H1 (cell line): ENCODE results near the gene CNOT10. TPM values are rescaled to one million over a fixed set of nuclear protein-coding genes. Genes with fewer than 3 reads are reported as not detected.
A peak's percentile ranks its signal among the peaks of the same experiment; 100 is the strongest.

Source experiments
- CTCF ChIA-PET: fragments of 300-600 bp; sonication (Branson Sonifier 250); formaldehyde crosslinking; loops from one replicate; lab custom pipeline; 2021; ENCODE audit not compliant: partially characterized antibody; lab: Charles Lee
- POLR2A ChIA-PET: fragments of 300-600 bp; sonication (Branson Sonifier 250); formaldehyde crosslinking; loops from one replicate; lab custom pipeline; 2021; ENCODE audit warnings: inconsistent platforms; ENCODE audit not compliant: partially characterized antibody; lab: Charles Lee
- DNase-seq, 2 experiments: peaks; one replicate each; pipeline versions ENCODE4 v3.0.0 to v3.0.0-alpha.2; 2010 to 2022; ENCODE audit warnings: low spot score in 2 of 2, low read depth in 1 of 2, mixed read lengths in 1 of 2
- FAIRE-seq: peaks from 2 replicates; lab custom pipeline; 2011; peaks lifted over from hg19 to GRCh38; lab: Jason Lieb, UNC
- H2AFZ ChIP-seq: 2 replicates; pipeline ENCODE4 v1.8.1; 2012; ENCODE audit warnings: low read length, inconsistent platforms
- H2AK5ac ChIP-seq: 2 replicates; pipeline ENCODE4 v1.6.1; 2013; ENCODE audit warnings: low read depth, low read length
- H2BK120ac ChIP-seq: replicated peaks from 2 replicates; pipeline ENCODE3; 2013; ENCODE audit warnings: low read depth, low read length, inconsistent platforms
- H2BK12ac ChIP-seq: 2 replicates; pipeline ENCODE4 v1.6.1; 2013; ENCODE audit warnings: low read depth, low read length
- H2BK15ac ChIP-seq: 2 replicates; pipeline ENCODE4 v1.6.1; 2013; ENCODE audit warnings: low read length
- H2BK20ac ChIP-seq: 2 replicates; pipeline ENCODE4 v1.6.1; 2013; ENCODE audit warnings: low read length
- H2BK5ac ChIP-seq: 2 replicates; pipeline ENCODE4 v1.6.1; 2013; ENCODE audit warnings: low read depth, low read length
- H3K14ac ChIP-seq: 2 replicates; pipeline ENCODE4 v1.6.1; 2013; ENCODE audit warnings: inconsistent platforms; ENCODE audit not compliant: insufficient read length
- H3K18ac ChIP-seq: 2 replicates; pipeline ENCODE4 v1.6.1; 2013; ENCODE audit warnings: low read length; ENCODE audit errors: extremely low read depth
- H3K23ac ChIP-seq: 2 replicates; pipeline ENCODE4 v1.6.1; 2013; ENCODE audit warnings: inconsistent platforms; ENCODE audit not compliant: insufficient read length
- H3K23me2 ChIP-seq: 2 replicates; pipeline ENCODE4 v1.6.1; 2013; ENCODE audit warnings: low read depth, low read length
- H3K27ac ChIP-seq: 2 replicates; pipeline ENCODE4 v1.6.1; 2011; ENCODE audit warnings: low read depth, low read length, inconsistent platforms
- H3K27me3 ChIP-seq, 4 experiments: replicated peaks in 1 of 4; 1 replicate in 1 of 4; 2 replicates in 3 of 4; pipeline versions ENCODE4 v1.6.1 to v1.8.1; 2011 to 2013; ENCODE audit warnings: low read length in 3 of 4, mild to moderate bottlenecking in 3 of 4, inconsistent platforms in 2 of 4, mixed read lengths in 2 of 4, moderate library complexity in 1 of 4; ENCODE audit not compliant: control insufficient read depth in 3 of 4, insufficient read depth in 3 of 4; ENCODE audit errors: extremely low read depth in 1 of 4
- H3K36me3 ChIP-seq, 4 experiments: 2 replicates each; pipeline versions ENCODE4 v1.6.1 to v1.8.1; 2011 to 2013; ENCODE audit warnings: mild to moderate bottlenecking in 4 of 4, low read length in 3 of 4, moderate library complexity in 2 of 4, control low read depth in 1 of 4, inconsistent platforms in 1 of 4; ENCODE audit not compliant: insufficient read depth in 4 of 4, control insufficient read depth in 2 of 4
- H3K4ac ChIP-seq: replicated peaks from 2 replicates; pipeline ENCODE3; 2013; ENCODE audit warnings: low read length, low read depth, mixed read lengths, inconsistent platforms; ENCODE audit not compliant: insufficient read length
- H3K4me1 ChIP-seq, 4 experiments: replicated peaks in 1 of 4; 1 replicate in 1 of 4; 2 replicates in 3 of 4; pipeline versions ENCODE4 v1.6.1 to v1.8.1; 2011 to 2013; ENCODE audit warnings: low read length in 3 of 4, inconsistent platforms in 2 of 4, mixed read lengths in 1 of 4; ENCODE audit not compliant: insufficient read depth in 4 of 4, control insufficient read depth in 3 of 4
- H3K4me2 ChIP-seq, 2 experiments: 2 replicates each; pipeline versions ENCODE4 v1.6.1 to v1.8.1; 2011 to 2013; ENCODE audit warnings: low read depth in 2 of 2, low read length in 2 of 2, control low read depth in 1 of 2, inconsistent platforms in 1 of 2, mild to moderate bottlenecking in 1 of 2; ENCODE audit not compliant: insufficient read depth in 1 of 2
- H3K4me3 ChIP-seq, 4 experiments: fragments of 200-600, 300-600 bp in 1 of 4; sonication (generic), shearing (Covaris generic), sonication (Bioruptor Twin) in 1 of 4; 2 replicates each; pipeline versions ENCODE4 v1.5.1 to v1.8.1; 2011 to 2016; ENCODE audit warnings: low read length in 4 of 4, low read depth in 3 of 4, control low read depth in 2 of 4, inconsistent platforms in 2 of 4, mild to moderate bottlenecking in 2 of 4, mixed read lengths in 1 of 4, moderate library complexity in 1 of 4; ENCODE audit not compliant: insufficient read depth in 2 of 4; ENCODE audit errors: extremely low read depth in 1 of 4
- H3K56ac ChIP-seq: replicated peaks from 2 replicates; pipeline ENCODE3; 2013; ENCODE audit warnings: low read depth, mild to moderate bottlenecking, mixed read lengths, low read length, inconsistent platforms; ENCODE audit not compliant: insufficient read length
- H3K79me1 ChIP-seq: 2 replicates; pipeline ENCODE4 v1.6.1; 2013; ENCODE audit warnings: low read depth, low read length, control low read depth
- H3K79me2 ChIP-seq, 2 experiments: 2 replicates each; pipeline versions ENCODE4 v1.6.1 to v1.8.1; 2012 to 2013; ENCODE audit warnings: low read length in 2 of 2, mild to moderate bottlenecking in 2 of 2, inconsistent platforms in 1 of 2; ENCODE audit not compliant: insufficient read depth in 2 of 2, control insufficient read depth in 1 of 2
- H3K9ac ChIP-seq, 4 experiments: replicated peaks in 1 of 4; 1 replicate in 1 of 4; 2 replicates in 3 of 4; pipeline versions ENCODE4 v1.6.1 to v1.8.1; 2011 to 2013; ENCODE audit warnings: low read depth in 3 of 4, low read length in 3 of 4, control low read depth in 2 of 4, mild to moderate bottlenecking in 2 of 4, moderate library complexity in 2 of 4, inconsistent platforms in 1 of 4; ENCODE audit errors: extremely low read depth in 1 of 4
- H3K9me3 ChIP-seq, 2 experiments: 2 replicates each; pipeline versions ENCODE4 v1.6.1 to v1.8.1; 2012 to 2013; ENCODE audit warnings: mild to moderate bottlenecking in 2 of 2, moderate library complexity in 2 of 2, control low read depth in 1 of 2, inconsistent platforms in 1 of 2, low read depth in 1 of 2, low read length in 1 of 2, mixed read lengths in 1 of 2; ENCODE audit not compliant: insufficient read depth in 2 of 2
- H4K20me1 ChIP-seq, 2 experiments: replicated peaks in 1 of 2; 2 replicates each; pipeline versions ENCODE3 to v1.8.1; 2011 to 2013; ENCODE audit warnings: inconsistent platforms in 2 of 2, low read length in 2 of 2, mild to moderate bottlenecking in 1 of 2; ENCODE audit not compliant: insufficient read depth in 2 of 2, control insufficient read depth in 1 of 2
- H4K5ac ChIP-seq: 2 replicates; pipeline ENCODE4 v1.6.1; 2013; ENCODE audit warnings: low read length, low read depth, mixed read lengths, inconsistent platforms; ENCODE audit not compliant: insufficient read length
- H4K8ac ChIP-seq: 2 replicates; pipeline ENCODE4 v1.8.0; 2013; ENCODE audit warnings: mild to moderate bottlenecking, moderate library complexity, low read length, inconsistent platforms; ENCODE audit not compliant: insufficient read depth; ENCODE audit errors: extremely low read depth
- H4K91ac ChIP-seq: replicated peaks from 2 replicates; pipeline ENCODE3; 2013; ENCODE audit warnings: low read length, mixed read lengths, inconsistent platforms; ENCODE audit not compliant: insufficient read length
- ASH2L ChIP-seq: fragments of 200-600, 300-600 bp; sonication (generic); IDR thresholded peaks from one replicate; pipeline ENCODE4 v1.7.1; 2017; ENCODE audit warnings: low read length
- ATF3 ChIP-seq: IDR thresholded peaks from 2 replicates; pipeline ENCODE4 v1.6.1; 2011; ENCODE audit warnings: low read depth, mild to moderate bottlenecking, low read length; ENCODE audit not compliant: insufficient read depth
- HDAC2 ChIP-seq, 2 experiments: fragments of 300-600 bp in 1 of 2; sonication (generic) in 1 of 2; IDR thresholded peaks; 2 replicates each; pipeline ENCODE4 v1.6.1; 2011 to 2012; ENCODE audit warnings: low read depth in 2 of 2, low read length in 2 of 2, mild to moderate bottlenecking in 2 of 2, moderate library complexity in 2 of 2, borderline replicate concordance in 1 of 2, inconsistent platforms in 1 of 2
- PHF8 ChIP-seq: fragments of 200-600 bp; sonication (generic); conservative IDR thresholded peaks from 2 replicates; pipeline ENCODE4 v1.7.1; 2012; ENCODE audit warnings: low read depth, mild to moderate bottlenecking, inconsistent platforms, low read length, moderate library complexity
- SAP30 ChIP-seq: fragments of 300-600 bp; sonication (generic); IDR thresholded peaks from 2 replicates; pipeline ENCODE4 v1.7.1; 2012; ENCODE audit warnings: low read length, moderate library complexity, mild to moderate bottlenecking, inconsistent platforms; ENCODE audit not compliant: insufficient read depth, insufficient replicate concordance
- WGBS, 2 experiments: shearing (Covaris generic) in 1 of 2; methylation state at CpG; one replicate each; pipeline versions ENCODE4 v1.1.6 to v1.1.7; 2013 to 2015; ENCODE audit warnings: low lambda C conversion rate in 2 of 2, mixed read lengths in 2 of 2, inconsistent platforms in 1 of 2, low coverage in 1 of 2, missing lambda C conversion rate in 1 of 2; ENCODE audit not compliant: insufficient replicate concordance in 2 of 2, insufficient coverage in 1 of 2, insufficient read length in 1 of 2; ENCODE audit errors: extremely low coverage in 1 of 2, missing lambda C conversion rate in 1 of 2; 5-methylcytosine and 5-hydroxymethylcytosine counted together
- polyA plus RNA-seq, 7 experiments: library from polyadenylated mRNA; depleted of rRNA in 3 of 7; stranded (reverse) in 5 of 7; unstranded in 2 of 7; fragments of >200 nt in 5 of 7; fragments of 200-250 nt in 2 of 7; gene quantifications; 1 replicate in 5 of 7; 2 replicates in 1 of 7; 4 replicates in 1 of 7; pipeline versions ENCODE4 v1.2.1 to v1.2.3, GENCODE V29; 2011 to 2013; ENCODE audit warnings: missing spikeins in 2 of 7, mixed read lengths in 2 of 7
- total RNA-seq: library from RNA; stranded (reverse); fragmentation: NEBNext Ultra II Directional; extraction: Animal tissue kit (Norgen Biotek cat#: 25700); gene quantifications from 2 replicates; pipeline ENCODE4 v1.2.1, GENCODE V29; 2021

Gene CNOT10
- total and polyA plus RNA-seq, 2 of the 8 experiments (the other 6 are each of a cell fraction or from before 2014, with no cell fraction given) = 39.9 to 55.9 TPM

- TF ChIP-seq HDAC2 (IDR thresholded peaks at IDR 0.05; ENCODE audit: borderline replicate concordance in 1 of 2, low read depth in 2 of 2, low read length in 2 of 2) = 0 out of 4 replicates have a peak, but pooled peaks of 1 of the 2 experiments have one; percentile 31
- TF ChIP-seq ASH2L = peak; percentile 78
- TF ChIP-seq ATF3 = no peak
- 0 out of 2 replicates have a peak, but pooled peaks have one; percentile 5 for TF ChIP-seq PHF8
- peak; percentile 36 for TF ChIP-seq SAP30
- no peak for DNase-seq
- Histone ChIP-seq H2AFZ (no peak overlapping the region), H3K56ac (peak overlapping the region; percentile 74), H3K27ac (peak overlapping the region; percentile 51; the same call in 1 of the 2 replicates), H3K23ac (no peak overlapping the region), H2BK15ac (no peak overlapping the region), H3K79me1 (peaks cover 5% of the 10 kb centered on the region; the same call in 1 of the 2 replicates), H4K5ac (peak overlapping the region; percentile 68), H4K20me1 (peaks cover 0 to 3% of the 10 kb centered on the region in 2 experiments), H3K9ac (peak overlapping the region; percentile 65 to 80 (median 68)), H3K4me3 (peak overlapping the region; percentile 83 to 96 (median 86)), H3K79me2 (peaks cover 12 to 47% of the 10 kb centered on the region in 2 experiments), H3K14ac (no peak overlapping the region), H2BK20ac (no peak overlapping the region), H4K8ac (peak overlapping the region; percentile 58), H3K4ac (no peak overlapping the region), H2BK120ac (no peak overlapping the region), H2BK12ac (no peak overlapping the region), H3K4me1 (peaks cover 0 to 9% (median 2%) of the 10 kb centered on the region in 4 experiments; a peak in 4 of 7 replicates), H2AK5ac (no peak overlapping the region), H3K27me3 (no peaks in the 10 kb centered on the region), H2BK5ac (0 out of 2 replicates have a peak overlapping the region, but pooled peaks have one; percentile 46), H3K9me3 (no peaks in the 10 kb centered on the region), H3K23me2 (no peaks in the 10 kb centered on the region; the same call in 1 of the 2 replicates), H3K36me3 (peaks cover 0 to 6% (median 0%) of the 10 kb centered on the region in 4 experiments; a peak in 3 of 8 replicates), H3K18ac (0 out of 2 replicates have a peak overlapping the region, but pooled peaks have one; percentile 84), H3K4me2 (peak overlapping the region; percentile 58 to 69), H4K91ac (no peak overlapping the region)
- POLR2A ChIA-PET = interaction anchor here (0.9 to 2.2 kb wide), 4 partner anchors 11 to 116 kb away, joined by 3 to 9 read pairs (median 4); no protein-coding TSS in a partner anchor
- 15% methylated on average over 26 of the region's 26 CpGs; no CpG with 5 or more reads in 1 of the 2 experiments for WGBS, 2 experiments
- no peak for FAIRE-seq
- CTCF ChIA-PET = interaction anchor here (1.5 to 1.7 kb wide), 2 partner anchors 11 to 48 kb away, joined by 3 to 9 read pairs; no protein-coding TSS in a partner anchor
Measured at GRCh38 chr3:32685543-32686185, 676 bp downstream of the CNOT10 start.
